HEK293 (cell line): ENCODE measurements around the gene NR0B1.

Experiments
- CTCF ChIA-PET: fragments of 350-600 bp; formaldehyde crosslinking; extraction: SDS; loops from one replicate; lab custom pipeline; 2021; ENCODE audit warnings: antibody characterized with exemption; lab: Yijun Ruan, JAX
- POLR2A ChIA-PET: fragments of 300-600 bp; formaldehyde crosslinking; extraction: SDS; loops from one replicate; lab custom pipeline; 2020; ENCODE audit warnings: antibody characterized with exemption, inconsistent platforms; lab: Yijun Ruan, JAX
- H3K27ac ChIP-seq: fragments of 200-500 bp; sonication (Bioruptor generic); 2 replicates; pipeline ENCODE4 v1.5.1; 2014; ENCODE audit warnings: low read depth, low read length, control low read depth, inconsistent platforms; ENCODE audit errors: extremely low read depth
- H3K36me3 ChIP-seq, 2 experiments: fragments of 200-500 bp in 1 of 2; sonication (Bioruptor generic) in 1 of 2; 1 replicate in 1 of 2; 2 replicates in 1 of 2; pipeline ENCODE4 v1.5.1; 2014 to 2017; ENCODE audit warnings: inconsistent platforms in 2 of 2, low read length in 2 of 2; ENCODE audit not compliant: control insufficient read depth in 2 of 2, insufficient read depth in 1 of 2
- H3K4me1 ChIP-seq: fragments of 200-500 bp; sonication (Bioruptor generic); 2 replicates; pipeline ENCODE4 v1.5.1; 2014; ENCODE audit warnings: mild to moderate bottlenecking, low read length, inconsistent platforms; ENCODE audit not compliant: control insufficient read depth, insufficient read depth
- H3K4me3 ChIP-seq: 2 replicates; pipeline ENCODE4 v1.5.1; 2011; ENCODE audit warnings: low read depth, mild to moderate bottlenecking, control low read depth, low read length, moderate library complexity
- H3K9me3 ChIP-seq: fragments of 200-500 bp; sonication (Bioruptor generic); 2 replicates; pipeline ENCODE4 v1.5.1; 2014; ENCODE audit warnings: low read depth, low read length, inconsistent platforms; ENCODE audit not compliant: control insufficient read depth, insufficient read depth
- CTCF ChIP-seq: fragments of 450-650 bp; formaldehyde crosslinking; IDR thresholded peaks from 2 replicates; pipeline ENCODE4 v1.5.1; 2016; ENCODE audit warnings: missing biosample characterization, missing genetic modification characterization
- SALL2 ChIP-seq: fragments of 450-650 bp; formaldehyde crosslinking; IDR thresholded peaks from 2 replicates; pipeline ENCODE4 v1.5.0; 2017; ENCODE audit warnings: missing biosample characterization, mild to moderate bottlenecking, missing genetic modification characterization, borderline replicate concordance
- TRIM28 ChIP-seq: IDR thresholded peaks from 2 replicates; pipeline ENCODE4 v1.6.1; 2011; ENCODE audit warnings: low read length, control low read depth, borderline replicate concordance
- ZFHX2 ChIP-seq: fragments of 450-650 bp; formaldehyde crosslinking; conservative IDR thresholded peaks from 2 replicates; pipeline ENCODE4 v1.5.1; 2016; ENCODE audit warnings: missing biosample characterization, missing genetic modification characterization
- ZNF133 ChIP-seq: fragments of 450-650 bp; formaldehyde crosslinking; IDR thresholded peaks from 2 replicates; pipeline ENCODE4 v1.5.1; 2016; ENCODE audit warnings: missing biosample characterization, missing genetic modification characterization
- ZNF19 ChIP-seq: fragments of 450-650 bp; formaldehyde crosslinking; IDR thresholded peaks from 2 replicates; pipeline ENCODE4; 2016; ENCODE audit warnings: missing biosample characterization, missing genetic modification characterization, low read depth
- ZNF221 ChIP-seq: fragments of 450-650 bp; formaldehyde crosslinking; IDR thresholded peaks from 2 replicates; pipeline ENCODE4 v1.5.1; 2017; ENCODE audit warnings: missing biosample characterization, missing genetic modification characterization, borderline replicate concordance
- ZNF280D ChIP-seq: fragments of 450-650 bp; formaldehyde crosslinking; IDR thresholded peaks from 2 replicates; pipeline ENCODE4 v1.5.1; 2016; ENCODE audit warnings: missing biosample characterization, missing genetic modification characterization
- ZNF311 ChIP-seq: fragments of 450-650 bp; formaldehyde crosslinking; IDR thresholded peaks from 2 replicates; pipeline ENCODE4 v1.5.1; 2017; ENCODE audit warnings: missing biosample characterization, missing genetic modification characterization, borderline replicate concordance
- ZNF354C ChIP-seq: fragments of 450-650 bp; formaldehyde crosslinking; IDR thresholded peaks from 2 replicates; pipeline ENCODE4 v1.5.1; 2016; ENCODE audit warnings: missing biosample characterization, missing genetic modification characterization, low read depth, borderline replicate concordance
- ZNF366 ChIP-seq: fragments of 450-650 bp; formaldehyde crosslinking; conservative IDR thresholded peaks from 2 replicates; pipeline ENCODE4 v1.5.1; 2016; ENCODE audit warnings: missing biosample characterization, missing genetic modification characterization
- ZNF37A ChIP-seq: fragments of 450-650 bp; IDR thresholded peaks from 2 replicates; pipeline ENCODE4 v1.5.1; 2018; ENCODE audit warnings: missing biosample characterization, missing genetic modification characterization
- ZNF398 ChIP-seq: fragments of 450-650 bp; formaldehyde crosslinking; IDR thresholded peaks from 2 replicates; pipeline ENCODE4 v1.5.1; 2017; ENCODE audit warnings: missing biosample characterization, missing genetic modification characterization
- ZNF426 ChIP-seq: fragments of 450-650 bp; formaldehyde crosslinking; IDR thresholded peaks from 2 replicates; pipeline ENCODE4 v1.5.1; 2017; ENCODE audit warnings: missing biosample characterization, missing genetic modification characterization, mild to moderate bottlenecking, inconsistent platforms, moderate library complexity
- ZNF548 ChIP-seq: fragments of 450-650 bp; formaldehyde crosslinking; IDR thresholded peaks from 2 replicates; pipeline ENCODE4 v1.5.1; 2016; ENCODE audit warnings: missing biosample characterization, missing genetic modification characterization
- ZNF549 ChIP-seq: fragments of 450-650 bp; IDR thresholded peaks from 2 replicates; pipeline ENCODE4 v1.5.1; 2018; ENCODE audit warnings: missing biosample characterization, missing genetic modification characterization, mild to moderate bottlenecking, inconsistent platforms, moderate library complexity
- ZNF580 ChIP-seq: fragments of 450-650 bp; formaldehyde crosslinking; IDR thresholded peaks from 2 replicates; pipeline ENCODE4 v1.5.1; 2016; ENCODE audit warnings: missing biosample characterization, missing genetic modification characterization
- ZNF600 ChIP-seq: fragments of 450-650 bp; formaldehyde crosslinking; IDR thresholded peaks from 2 replicates; pipeline ENCODE4 v1.5.1; 2016; ENCODE audit warnings: missing biosample characterization, missing genetic modification characterization
- ZNF645 ChIP-seq: fragments of 450-650 bp; formaldehyde crosslinking; IDR thresholded peaks from 2 replicates; pipeline ENCODE4; 2016; ENCODE audit warnings: missing biosample characterization, missing genetic modification characterization
- ZSCAN18 ChIP-seq: fragments of 450-650 bp; formaldehyde crosslinking; IDR thresholded peaks from 2 replicates; pipeline ENCODE4 v1.5.1; 2016; ENCODE audit warnings: missing biosample characterization, missing genetic modification characterization

Gene NR0B1

GRCh38 chrX:30301963-30302362 is 7.2 kb downstream of the NR0B1 start:
- H3K36me3 ChIP-seq = no peaks in the 10 kb centered on the region
- no peaks in the 10 kb centered on the region for H3K4me1 ChIP-seq
- no peak overlapping the region for H3K4me3 ChIP-seq
- no peak overlapping the region for H3K27ac ChIP-seq
- no peaks in the 10 kb centered on the region for H3K9me3 ChIP-seq
- ChIA-PET CTCF (no interaction called here), POLR2A (no interaction called here)
- no peak for TF ChIP-seq ZNF580 (tag by site-specific recombination)
- no peak for TF ChIP-seq ZNF426 (tag by site-specific recombination)
- 0 out of 2 replicates have a peak, but pooled peaks have one; percentile 48 for TF ChIP-seq TRIM28
- no peak for TF ChIP-seq ZNF354C (tag by site-specific recombination)
- TF ChIP-seq ZNF366 (tag by site-specific recombination) = no peak

- CTCF ChIA-PET = interaction anchor here (0.6 kb wide), 1 partner anchor 320 kb away, joined by 3 read pairs; no protein-coding TSS in a partner anchor
- no peaks in the 10 kb centered on the region for H3K9me3 ChIP-seq
- no peak overlapping the region for H3K27ac ChIP-seq
- no peaks in the 10 kb centered on the region for H3K36me3 ChIP-seq
- TF ChIP-seq ZNF645 (tag by site-specific recombination) (no peak), ZNF549 (tag by site-specific recombination) (no peak), ZNF37A (tag by site-specific recombination) (no peak), ZNF600 (tag by site-specific recombination) (no peak), ZNF311 (no peak), ZNF19 (tag by site-specific recombination) (no peak), ZNF280D (no peak), ZNF133 (no peak), CTCF (no peak), ZNF398 (no peak), ZNF580 (tag by site-specific recombination) (no peak), ZNF426 (tag by site-specific recombination) (no peak), ZSCAN18 (no peak), ZFHX2 (tag by site-specific recombination) (no peak), SALL2 (tag by site-specific recombination) (no peak), ZNF548 (tag by site-specific recombination) (no peak), ZNF221 (tag by site-specific recombination) (no peak)
- TF ChIP-seq, all 188 proteins: peak for 0
- POLR2A ChIA-PET = no interaction called here
- H3K4me3 ChIP-seq = no peak overlapping the region
- H3K4me1 ChIP-seq = no peaks in the 10 kb centered on the region
These were observed 8.0 kb downstream of the NR0B1 start for GRCh38 chrX:30301208-30301607.
